ENCODE measurements around the gene BAZ2B.

- TF ChIP-seq CTCF (IDR thresholded peaks at IDR 0.05) (no peak), ARID4B (CRISPR knock-in tag; IDR thresholded peaks at IDR 0.05; ENCODE audit: borderline replicate concordance) (no peak), ELF4 (CRISPR knock-in tag; IDR thresholded peaks at IDR 0.05; ENCODE audit: low read depth) (no peak), FOXJ3 (CRISPR knock-in tag; IDR thresholded peaks at IDR 0.05; ENCODE audit: borderline replicate concordance) (no peak), IRF1 (CRISPR knock-in tag; IDR thresholded peaks at IDR 0.05) (no peak), ZNF138 (CRISPR knock-in tag; conservative IDR thresholded peaks at IDR 0.05) (no peak), FOXP4 (CRISPR knock-in tag; IDR thresholded peaks at IDR 0.05) (no peak), FOXK1 (CRISPR knock-in tag; IDR thresholded peaks at IDR 0.05) (no peak), ZNF317 (CRISPR knock-in tag; IDR thresholded peaks at IDR 0.05; ENCODE audit: borderline replicate concordance, low read depth) (no peak), MAX (CRISPR knock-in tag; IDR thresholded peaks at IDR 0.05) (no peak)
Observed at GRCh38 chr2:159608108-159608507, 8.2 kb downstream of the BAZ2B start.

All from WTC11 (cell line).